CD8-positive, alpha-beta memory T cell (primary cell): ENCODE data around the gene ARMC3. TPM values are rescaled to one million over a fixed set of nuclear protein-coding genes. Genes with fewer than 3 reads are reported as not detected.
A peak's percentile ranks its signal among the peaks of the same experiment; 100 is the strongest.

Experiments used
- CTCF ChIA-PET: fragments of 350-600 bp; sonication (Branson Sonifier 250); formaldehyde crosslinking; loops from one replicate; lab custom pipeline; 2021; ENCODE audit warnings: antibody characterized with exemption; lab: Charles Lee
- POLR2A ChIA-PET: fragments of 350-600 bp; sonication (Branson Sonifier 250); formaldehyde crosslinking; loops from one replicate; lab custom pipeline; 2021; ENCODE audit warnings: antibody characterized with exemption; lab: Charles Lee
- DNase-seq, 5 donors: peaks; one replicate each; pipeline versions ENCODE4 v3.0.0 to v3.0.0-alpha.2; 2020 to 2022; ENCODE audit warnings: mixed read lengths in 1 of 5
- H3K27ac ChIP-seq: one replicate; pipeline ENCODE4 v1.7.0; 2013; ENCODE audit warnings: low read depth, mild to moderate bottlenecking, low read length, moderate library complexity
- H3K27me3 ChIP-seq: 2 replicates; pipeline ENCODE4 v1.7.0; 2013; ENCODE audit warnings: low read length, mild to moderate bottlenecking; ENCODE audit not compliant: insufficient read depth, poor library complexity, severe bottlenecking
- H3K36me3 ChIP-seq: 2 replicates; pipeline ENCODE4 v1.7.0; 2013; ENCODE audit warnings: mild to moderate bottlenecking, low read length, moderate library complexity; ENCODE audit not compliant: insufficient read depth
- H3K4me1 ChIP-seq: 2 replicates; pipeline ENCODE4 v1.7.0; 2013; ENCODE audit warnings: mild to moderate bottlenecking, low read length, moderate library complexity; ENCODE audit not compliant: insufficient read depth
- H3K4me3 ChIP-seq: 2 replicates; pipeline ENCODE4 v1.7.0; 2013; ENCODE audit warnings: mild to moderate bottlenecking, low read length
- H3K9me3 ChIP-seq: 2 replicates; pipeline ENCODE4 v1.7.0; 2013; ENCODE audit warnings: mild to moderate bottlenecking, low read length
- H3K27ac Mint-ChIP-seq, 8 donors: one replicate each; pipeline ENCODE4 v1.8.0; 2020 to 2021; ENCODE audit warnings: mixed read lengths in 8 of 8, mild to moderate bottlenecking in 6 of 8, inconsistent platforms in 3 of 8, moderate library complexity in 3 of 8
- H3K27me3 Mint-ChIP-seq, 2 donors: one replicate each; pipeline ENCODE4 v1.8.0; 2020 to 2021; ENCODE audit warnings: mixed read lengths in 2 of 2, mild to moderate bottlenecking in 1 of 2, moderate library complexity in 1 of 2
- H3K36me3 Mint-ChIP-seq, 3 donors: one replicate each; pipeline ENCODE4 v1.8.0; 2020 to 2021; ENCODE audit warnings: mixed read lengths in 3 of 3, inconsistent platforms in 1 of 3, mild to moderate bottlenecking in 1 of 3
- H3K4me1 Mint-ChIP-seq, 3 donors: one replicate each; pipeline ENCODE4 v1.8.0; 2020 to 2021; ENCODE audit warnings: mixed read lengths in 3 of 3, inconsistent platforms in 1 of 3, mild to moderate bottlenecking in 1 of 3
- H3K4me3 Mint-ChIP-seq, 7 donors: one replicate each; pipeline ENCODE4 v1.8.0; 2020 to 2021; ENCODE audit warnings: mixed read lengths in 7 of 7, mild to moderate bottlenecking in 6 of 7, moderate library complexity in 4 of 7, inconsistent platforms in 2 of 7
- H3K9me3 Mint-ChIP-seq, 5 donors: one replicate each; pipeline ENCODE4 v1.8.0; 2020 to 2022; ENCODE audit warnings: mixed read lengths in 5 of 5, mild to moderate bottlenecking in 3 of 5, moderate library complexity in 2 of 5, inconsistent platforms in 1 of 5
- polyA plus RNA-seq: library from polyadenylated mRNA; unstranded; fragments of 300-500 nt; fragmentation: Illumina TruSeq; gene quantifications from one replicate; pipeline ENCODE4 v1.2.3, GENCODE V29; 2021
- total RNA-seq, 2 experiments: library from RNA; stranded (reverse); gene quantifications; one replicate each; pipeline ENCODE4 v1.2.3, GENCODE V29; 2021

ARMC3 gene
- total and polyA plus RNA-seq, 3 experiments from 2014 or later, result not detected

DNA sequence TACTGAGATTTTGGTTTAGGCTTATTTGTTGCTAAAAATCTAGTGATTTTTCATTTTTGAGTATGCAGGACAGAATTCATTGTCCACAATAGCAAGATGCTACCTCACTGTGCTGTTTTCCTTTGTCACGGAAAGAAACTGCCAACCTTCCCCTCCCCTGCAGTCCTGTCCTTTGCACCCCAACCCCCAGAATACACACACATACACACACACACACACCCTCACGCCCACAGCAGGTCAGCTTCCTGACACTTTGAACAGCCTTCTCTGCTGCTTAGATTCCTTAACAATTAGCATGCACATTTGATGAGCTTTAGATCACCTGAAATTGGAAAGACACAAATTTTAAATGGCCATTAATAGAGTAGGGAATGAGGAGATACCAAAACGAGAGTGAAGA is 32.1 kb downstream of the ARMC3 start:
- Mint-ChIP-seq H3K27me3 (no peaks in the 10 kb centered on the region), H3K4me1 (no peaks in the 10 kb centered on the region), H3K4me3 (no peak overlapping the region), H3K36me3 (peaks cover 0 to 2% (median 0%) of the 10 kb centered on the region in 3 donors), H3K9me3 (no peaks in the 10 kb centered on the region), H3K27ac (no peak overlapping the region)
- DNase-seq, result no peak
- Histone ChIP-seq H3K27ac (no peak overlapping the region), H3K36me3 (no peaks in the 10 kb centered on the region), H3K9me3 (no peaks in the 10 kb centered on the region), H3K4me3 (no peak overlapping the region), H3K27me3 (no peaks in the 10 kb centered on the region), H3K4me1 (no peaks in the 10 kb centered on the region)
- ChIA-PET POLR2A (no interaction called here), CTCF (no interaction called here)

DNA sequence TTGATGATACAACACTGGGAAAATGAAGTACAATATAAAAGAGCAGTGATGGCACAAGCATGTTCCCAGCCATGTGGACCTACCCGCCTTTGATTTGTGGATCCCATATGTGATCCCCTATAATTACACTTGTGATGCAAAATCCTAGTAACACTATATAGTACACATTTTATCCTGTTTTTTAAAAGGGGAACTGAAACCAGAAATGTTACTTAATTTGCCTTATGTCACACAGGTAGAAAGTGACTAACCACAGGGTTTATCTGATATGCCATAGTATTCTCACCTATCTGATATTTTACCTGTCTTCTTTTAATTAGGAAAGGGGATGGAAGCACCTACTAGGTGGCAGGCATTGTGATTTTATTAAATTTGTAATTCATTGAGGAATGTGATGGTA is 35.0 kb downstream of the ARMC3 start:
- H3K4me3 ChIP-seq, result no peak overlapping the region
- Mint-ChIP-seq H3K27ac (no peak overlapping the region), H3K9me3 (no peaks in the 10 kb centered on the region), H3K4me1 (no peaks in the 10 kb centered on the region), H3K4me3 (no peak overlapping the region), H3K36me3 (no peaks in the 10 kb centered on the region), H3K27me3 (peaks cover 0 to 9% of the 10 kb centered on the region in 2 donors)
- H3K27ac ChIP-seq, result no peak overlapping the region
- H3K36me3 ChIP-seq, result no peaks in the 10 kb centered on the region
- POLR2A ChIA-PET, result no interaction called here
- H3K27me3 ChIP-seq, result no peaks in the 10 kb centered on the region
- DNase-seq, result no peak
- no peaks in the 10 kb centered on the region for H3K4me1 ChIP-seq
- CTCF ChIA-PET, result no interaction called here
- H3K9me3 ChIP-seq, result no peaks in the 10 kb centered on the region

DNA sequence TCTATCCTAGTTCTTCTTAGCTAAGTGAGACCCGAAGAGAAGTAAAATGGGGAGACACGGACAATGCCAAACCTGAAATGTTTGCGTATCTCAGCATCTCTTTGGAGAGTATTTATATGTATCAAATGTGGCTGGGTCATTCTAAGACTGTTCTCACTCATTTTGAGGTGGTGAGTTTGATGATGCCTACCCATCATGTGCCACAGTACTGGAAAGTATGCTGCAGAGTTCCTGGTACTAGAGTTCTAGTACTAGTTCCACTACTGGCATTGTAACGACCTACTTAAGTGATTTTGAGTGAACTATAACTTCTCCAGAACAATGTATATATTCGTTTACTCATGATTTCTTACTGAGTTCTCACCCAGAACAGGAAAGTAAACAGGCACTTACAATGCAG is 41.9 kb downstream of the ARMC3 start:
- H3K36me3 ChIP-seq, result no peaks in the 10 kb centered on the region
- no peak overlapping the region for H3K4me3 Mint-ChIP-seq
- CTCF ChIA-PET, result no interaction called here
- peaks cover 2 to 9% of the 10 kb centered on the region in 2 donors for H3K27me3 Mint-ChIP-seq
- no peaks in the 10 kb centered on the region for H3K4me1 ChIP-seq
- H3K27ac ChIP-seq, result no peak overlapping the region
- DNase-seq, result no peak
- no peaks in the 10 kb centered on the region for H3K9me3 Mint-ChIP-seq
- H3K36me3 Mint-ChIP-seq, result no peaks in the 10 kb centered on the region
- peak overlapping the region in 1 of 8 donors; percentile 10 for H3K27ac Mint-ChIP-seq
- no peaks in the 10 kb centered on the region for H3K4me1 Mint-ChIP-seq
- H3K27me3 ChIP-seq, result no peaks in the 10 kb centered on the region
- POLR2A ChIA-PET, result no interaction called here
- H3K4me3 ChIP-seq, result no peak overlapping the region
- no peaks in the 10 kb centered on the region for H3K9me3 ChIP-seq

DNA sequence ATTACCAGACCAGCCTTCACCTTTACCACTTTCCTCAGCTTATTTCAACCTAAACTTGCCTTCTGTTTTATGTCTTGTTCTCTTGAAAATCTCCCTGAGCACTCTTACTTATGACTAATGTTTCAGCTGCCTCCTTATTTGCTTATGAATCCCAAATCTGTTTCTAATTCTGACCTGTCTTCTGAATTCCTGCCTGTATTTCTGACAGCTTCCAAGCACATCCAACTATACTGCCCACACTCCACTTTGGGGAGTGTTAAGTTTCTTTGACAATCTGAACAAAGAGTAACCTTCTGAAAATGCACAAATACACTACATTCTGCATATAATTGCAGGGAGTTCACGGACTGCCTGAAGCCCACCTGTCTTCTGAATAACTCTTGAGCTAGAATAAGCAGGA is 48.7 kb downstream of the ARMC3 start:
- Mint-ChIP-seq H3K4me1 (no peaks in the 10 kb centered on the region), H3K4me3 (no peak overlapping the region), H3K27ac (no peak overlapping the region), H3K27me3 (peaks cover 2 to 8% of the 10 kb centered on the region in 2 donors), H3K9me3 (no peaks in the 10 kb centered on the region), H3K36me3 (peaks cover 0 to 1% (median 0%) of the 10 kb centered on the region in 3 donors)
- ChIA-PET POLR2A (no interaction called here), CTCF (no interaction called here)
- Histone ChIP-seq H3K9me3 (no peaks in the 10 kb centered on the region), H3K4me3 (no peak overlapping the region), H3K27me3 (no peaks in the 10 kb centered on the region), H3K36me3 (no peaks in the 10 kb centered on the region), H3K27ac (no peak overlapping the region), H3K4me1 (no peaks in the 10 kb centered on the region)
- no peak for DNase-seq

DNA sequence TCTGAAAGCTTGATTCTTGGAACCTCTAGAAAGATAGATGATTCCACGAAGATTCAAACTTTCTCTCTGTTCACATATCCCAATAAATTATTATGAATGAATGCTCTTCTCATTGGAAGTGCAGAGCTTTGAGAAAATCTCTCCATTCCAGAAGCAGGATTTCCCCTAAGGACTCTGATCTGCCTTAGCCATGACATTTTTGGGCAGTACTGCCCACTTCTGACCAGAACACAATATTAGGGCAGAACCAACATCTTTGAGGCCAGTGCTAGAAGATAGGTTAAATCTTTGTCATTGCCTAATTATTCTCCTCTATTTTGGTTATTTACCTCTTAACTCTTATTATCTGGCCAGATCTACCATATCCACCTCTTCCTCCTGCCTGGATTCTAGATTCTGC is 49.9 kb downstream of the ARMC3 start:
- peaks cover 0 to 1% (median 0%) of the 10 kb centered on the region in 3 donors for H3K36me3 Mint-ChIP-seq
- DNase-seq, result no peak
- H3K27me3 Mint-ChIP-seq, result peaks cover 4 to 12% of the 10 kb centered on the region in 2 donors
- Histone ChIP-seq H3K4me3 (no peak overlapping the region), H3K27me3 (no peaks in the 10 kb centered on the region), H3K27ac (no peak overlapping the region), H3K9me3 (no peaks in the 10 kb centered on the region), H3K36me3 (no peaks in the 10 kb centered on the region), H3K4me1 (no peaks in the 10 kb centered on the region)
- H3K27ac Mint-ChIP-seq, result no peak overlapping the region
- ChIA-PET POLR2A (no interaction called here), CTCF (no interaction called here)
- no peaks in the 10 kb centered on the region for H3K9me3 Mint-ChIP-seq
- no peaks in the 10 kb centered on the region for H3K4me1 Mint-ChIP-seq
- H3K4me3 Mint-ChIP-seq, result no peak overlapping the region

DNA sequence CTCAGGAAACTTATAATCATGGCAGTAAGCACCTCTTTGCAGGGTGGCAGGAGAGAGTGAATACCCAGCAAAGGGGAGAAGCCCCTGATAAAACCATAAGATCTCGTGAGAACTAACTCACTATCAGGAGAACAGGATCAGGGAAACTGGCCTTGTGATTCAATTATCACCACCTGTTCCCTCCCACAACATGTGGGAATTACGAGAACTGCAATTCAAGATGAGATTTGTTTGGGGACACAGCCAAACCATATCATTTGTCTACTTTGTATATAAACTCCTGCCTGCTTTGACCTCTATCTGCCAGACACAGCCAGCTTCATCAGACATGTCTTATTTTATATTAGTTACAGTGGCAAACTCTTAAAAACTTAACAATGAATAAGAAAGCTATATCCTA is 50.4 kb downstream of the ARMC3 start:
- no peak for DNase-seq
- peaks cover 4 to 14% of the 10 kb centered on the region in 2 donors for H3K27me3 Mint-ChIP-seq
- H3K36me3 Mint-ChIP-seq, result peaks cover 0 to 1% (median 0%) of the 10 kb centered on the region in 3 donors
- POLR2A ChIA-PET, result no interaction called here
- no peak overlapping the region for H3K27ac Mint-ChIP-seq
- Histone ChIP-seq H3K27ac (no peak overlapping the region), H3K36me3 (no peaks in the 10 kb centered on the region), H3K4me1 (no peaks in the 10 kb centered on the region), H3K27me3 (no peaks in the 10 kb centered on the region), H3K9me3 (no peaks in the 10 kb centered on the region), H3K4me3 (no peak overlapping the region)
- no peak overlapping the region for H3K4me3 Mint-ChIP-seq
- CTCF ChIA-PET, result no interaction called here
- H3K4me1 Mint-ChIP-seq, result no peaks in the 10 kb centered on the region
- no peaks in the 10 kb centered on the region for H3K9me3 Mint-ChIP-seq

DNA sequence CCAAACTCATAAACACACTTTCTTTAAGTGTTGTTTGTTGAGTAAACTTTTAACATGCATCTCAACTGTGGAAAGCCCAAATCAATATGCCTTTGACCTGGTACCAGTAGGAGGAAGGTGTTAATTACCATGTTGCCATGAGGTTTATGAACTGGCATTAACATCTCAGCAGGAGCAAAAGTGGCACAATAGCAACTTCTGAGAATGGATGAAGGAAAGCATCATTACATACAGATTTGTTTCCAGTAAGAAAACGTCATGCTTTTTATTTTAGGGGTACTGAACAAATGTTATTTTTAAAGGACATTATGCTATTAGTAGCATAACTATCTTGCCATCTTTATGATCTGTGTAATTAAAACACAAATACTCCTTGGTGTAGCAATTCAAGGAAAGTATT is 51.1 kb downstream of the ARMC3 start:
- Mint-ChIP-seq H3K27ac (no peak overlapping the region), H3K4me3 (no peak overlapping the region), H3K27me3 (peaks cover 4 to 14% of the 10 kb centered on the region in 2 donors), H3K9me3 (no peaks in the 10 kb centered on the region), H3K36me3 (peaks cover 0 to 1% (median 0%) of the 10 kb centered on the region in 3 donors), H3K4me1 (no peaks in the 10 kb centered on the region)
- ChIA-PET CTCF (no interaction called here), POLR2A (no interaction called here)
- Histone ChIP-seq H3K4me3 (no peak overlapping the region), H3K27ac (no peak overlapping the region), H3K9me3 (no peaks in the 10 kb centered on the region), H3K36me3 (no peaks in the 10 kb centered on the region), H3K27me3 (no peaks in the 10 kb centered on the region), H3K4me1 (no peaks in the 10 kb centered on the region)
- DNase-seq, result no peak

DNA sequence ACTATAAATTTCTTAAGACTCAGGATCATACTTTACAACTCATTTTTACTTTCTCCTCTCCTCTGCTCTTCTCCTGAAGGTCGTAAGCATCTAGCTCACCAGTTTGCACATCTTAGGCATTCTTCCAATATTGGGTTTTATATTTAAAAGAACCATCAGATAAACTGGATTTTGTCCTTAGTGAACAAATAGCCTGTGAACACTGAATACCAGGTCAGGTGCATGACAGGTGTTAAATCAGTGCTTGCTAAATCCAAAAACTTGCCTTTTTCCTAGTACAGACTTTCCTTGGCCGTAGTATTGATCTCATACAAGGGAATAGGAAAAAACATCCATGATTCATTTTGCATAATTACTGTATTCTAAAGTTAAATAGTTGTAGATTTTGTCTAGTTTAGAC is 53.0 kb downstream of the ARMC3 start:
- H3K4me1 Mint-ChIP-seq, result no peaks in the 10 kb centered on the region
- H3K4me3 Mint-ChIP-seq, result no peak overlapping the region
- H3K27me3 Mint-ChIP-seq, result peaks cover 4 to 14% of the 10 kb centered on the region in 2 donors
- H3K36me3 ChIP-seq, result no peaks in the 10 kb centered on the region
- H3K9me3 ChIP-seq, result no peaks in the 10 kb centered on the region
- no peaks in the 10 kb centered on the region for H3K27me3 ChIP-seq
- H3K27ac ChIP-seq, result no peak overlapping the region
- H3K4me1 ChIP-seq, result no peaks in the 10 kb centered on the region
- H3K9me3 Mint-ChIP-seq, result no peaks in the 10 kb centered on the region
- no peak overlapping the region for H3K4me3 ChIP-seq
- POLR2A ChIA-PET, result no interaction called here
- H3K36me3 Mint-ChIP-seq, result peaks cover 0 to 1% (median 0%) of the 10 kb centered on the region in 3 donors
- no peak overlapping the region for H3K27ac Mint-ChIP-seq
- CTCF ChIA-PET, result no interaction called here
- DNase-seq, result no peak

DNA sequence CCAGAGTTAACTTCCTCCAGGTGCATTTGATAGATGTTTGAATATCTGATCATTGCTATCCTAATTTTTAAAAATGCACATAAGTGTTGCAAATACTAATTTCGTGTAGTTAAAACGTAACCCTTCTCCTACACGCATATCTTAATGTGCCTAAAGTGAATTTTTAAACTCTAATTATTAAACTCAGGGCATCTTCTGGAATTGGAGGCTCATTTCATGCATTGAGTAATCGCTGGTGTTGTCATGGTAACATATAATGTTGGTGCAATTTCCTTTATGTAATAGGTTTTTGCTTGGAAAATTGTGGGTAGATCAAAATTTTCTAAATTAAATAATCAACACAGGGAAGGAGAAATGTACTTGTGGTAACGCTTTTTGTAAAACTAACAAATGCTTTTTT is 56.2 kb downstream of the ARMC3 start:
- Histone ChIP-seq H3K27me3 (no peaks in the 10 kb centered on the region), H3K4me1 (no peaks in the 10 kb centered on the region), H3K27ac (no peak overlapping the region), H3K4me3 (no peak overlapping the region), H3K9me3 (no peaks in the 10 kb centered on the region), H3K36me3 (no peaks in the 10 kb centered on the region)
- Mint-ChIP-seq H3K4me1 (peaks cover 5 to 11% (median 9%) of the 10 kb centered on the region in 3 donors), H3K9me3 (no peaks in the 10 kb centered on the region), H3K36me3 (no peaks in the 10 kb centered on the region), H3K27ac (no peak overlapping the region), H3K27me3 (peaks cover 4 to 14% of the 10 kb centered on the region in 2 donors), H3K4me3 (no peak overlapping the region)
- DNase-seq, result no peak
- ChIA-PET POLR2A (no interaction called here), CTCF (no interaction called here)
